Sigmoid colon (tissue), 4 donors: ENCODE results near the gene CELF3.

Experiments used
- EP300 ChIP-seq, 4 donors: sonication (generic); formaldehyde crosslinking; IDR thresholded peaks; one replicate each; pipeline ENCODE4 v1.6.1; 2017; ENCODE audit warnings: antibody characterized with exemption in 4 of 4
- POLR2A ChIP-seq, 2 donors: fragments of 450-650 bp; IDR thresholded peaks; one replicate each; pipeline ENCODE4 v1.6.1; 2016; ENCODE audit warnings: antibody characterized with exemption in 2 of 2, mild to moderate bottlenecking in 2 of 2, moderate library complexity in 2 of 2
- TF ChIP-seq, protein P1 (sequence below), 4 experiments: fragments of 450-650 bp in 3 of 4; fragments of 200-600 bp in 1 of 4; IDR thresholded peaks; one replicate each; pipeline ENCODE4 v1.5.1; 2016 to 2019; ENCODE audit warnings: antibody characterized with exemption in 4 of 4, mild to moderate bottlenecking in 3 of 4, moderate library complexity in 2 of 4

DNA sequence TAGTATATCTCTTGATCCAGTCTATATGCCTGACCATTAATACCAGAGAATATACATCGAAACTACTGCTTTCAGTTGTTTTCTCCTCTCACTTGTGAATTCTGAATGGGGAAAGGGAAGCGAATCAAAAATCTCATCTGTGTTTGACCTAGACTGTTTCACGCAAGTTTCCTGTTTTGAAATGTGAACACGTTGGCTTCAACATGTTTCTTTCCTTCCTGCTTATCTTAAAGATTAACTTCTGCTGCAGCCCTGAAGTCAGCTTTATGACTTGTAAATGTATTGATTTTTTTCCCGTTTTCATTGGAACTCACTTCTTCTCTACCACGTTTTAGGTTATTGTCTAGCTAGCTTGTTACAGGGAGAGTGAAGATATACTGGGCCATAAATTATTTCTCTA is 54.9 kb downstream of the CELF3 start:
- TF ChIP-seq EP300 (IDR thresholded peaks at IDR 0.05), result no peak
- no peak for TF ChIP-seq POLR2A (IDR thresholded peaks at IDR 0.05)
- TF ChIP-seq, protein P1, sequence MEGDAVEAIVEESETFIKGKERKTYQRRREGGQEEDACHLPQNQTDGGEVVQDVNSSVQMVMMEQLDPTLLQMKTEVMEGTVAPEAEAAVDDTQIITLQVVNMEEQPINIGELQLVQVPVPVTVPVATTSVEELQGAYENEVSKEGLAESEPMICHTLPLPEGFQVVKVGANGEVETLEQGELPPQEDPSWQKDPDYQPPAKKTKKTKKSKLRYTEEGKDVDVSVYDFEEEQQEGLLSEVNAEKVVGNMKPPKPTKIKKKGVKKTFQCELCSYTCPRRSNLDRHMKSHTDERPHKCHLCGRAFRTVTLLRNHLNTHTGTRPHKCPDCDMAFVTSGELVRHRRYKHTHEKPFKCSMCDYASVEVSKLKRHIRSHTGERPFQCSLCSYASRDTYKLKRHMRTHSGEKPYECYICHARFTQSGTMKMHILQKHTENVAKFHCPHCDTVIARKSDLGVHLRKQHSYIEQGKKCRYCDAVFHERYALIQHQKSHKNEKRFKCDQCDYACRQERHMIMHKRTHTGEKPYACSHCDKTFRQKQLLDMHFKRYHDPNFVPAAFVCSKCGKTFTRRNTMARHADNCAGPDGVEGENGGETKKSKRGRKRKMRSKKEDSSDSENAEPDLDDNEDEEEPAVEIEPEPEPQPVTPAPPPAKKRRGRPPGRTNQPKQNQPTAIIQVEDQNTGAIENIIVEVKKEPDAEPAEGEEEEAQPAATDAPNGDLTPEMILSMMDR (IDR thresholded peaks at IDR 0.05), result no peak
